HG03469 (cell line): ENCODE data around the gene DDA1.
"Not testable (repeated sequence)": the region's sequence is repeated elsewhere in the genome, so short reads cannot be mapped to it uniquely, and the experiment has no call there.

Source experiments
- ATAC-seq: cut with Tn5 transposase; IDR thresholded peaks from one replicate; pipeline ENCODE4 v1.9.1; 2021; ENCODE audit warnings: mild to moderate bottlenecking, moderate library complexity, moderate number of reproducible peaks; ENCODE audit not compliant: unreplicated experiment

The DDA1 gene

DNA sequence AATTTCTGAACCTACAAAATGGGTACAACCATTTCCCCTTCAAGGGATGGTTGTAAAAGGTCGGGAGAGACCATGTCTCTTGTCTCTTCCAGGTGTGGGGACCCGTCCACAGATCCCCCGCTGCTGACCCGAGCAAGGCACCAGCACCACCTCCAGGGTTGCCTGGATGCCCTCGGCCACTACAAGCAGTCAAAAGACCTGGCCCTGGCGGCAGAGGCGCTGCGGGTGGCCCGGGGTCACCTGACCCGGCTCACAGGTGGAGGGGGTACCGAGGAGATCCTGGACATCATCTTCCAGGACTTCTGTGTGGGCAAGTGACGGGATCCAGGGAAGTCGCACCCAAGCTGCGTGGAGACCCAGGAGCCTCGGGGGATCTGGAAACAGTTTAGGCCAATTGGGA, 32.0 kb downstream of the DDA1 start:
- no peak for ATAC-seq

GRCh38 chr19:17341845-17342244, 32.5 kb downstream of the DDA1 start:
- no peak for ATAC-seq

- no peak for ATAC-seq
Measured at GRCh38 chr19:17346109-17346671, 36.8 kb downstream of the DDA1 start.

- ATAC-seq = no peak
Measured at GRCh38 chr19:17347361-17347760, 38.0 kb downstream of the DDA1 start.

DNA sequence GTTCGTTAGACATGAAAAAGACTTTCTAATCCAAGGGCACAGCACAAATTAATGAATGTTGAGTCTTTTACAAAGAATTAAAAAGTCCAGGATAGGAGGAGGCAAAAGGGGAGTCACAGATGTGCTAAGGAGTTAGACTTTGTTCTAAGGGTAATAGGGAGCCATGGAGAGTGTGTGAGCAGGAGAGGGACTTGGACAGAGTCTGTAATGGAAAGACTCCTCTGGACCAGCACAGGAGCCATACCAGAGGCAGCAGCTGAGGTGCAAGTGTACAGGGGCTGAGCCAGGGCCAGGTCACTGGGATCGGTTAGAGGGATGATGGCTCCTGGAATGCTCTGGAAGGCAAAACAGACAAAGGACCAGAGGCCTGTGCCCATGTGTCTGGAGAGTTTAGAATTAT, 38.5 kb downstream of the DDA1 start:
- no peak for ATAC-seq

- no peak for ATAC-seq
Measured at GRCh38 chr19:17348700-17349099, 39.3 kb downstream of the DDA1 start.

DNA sequence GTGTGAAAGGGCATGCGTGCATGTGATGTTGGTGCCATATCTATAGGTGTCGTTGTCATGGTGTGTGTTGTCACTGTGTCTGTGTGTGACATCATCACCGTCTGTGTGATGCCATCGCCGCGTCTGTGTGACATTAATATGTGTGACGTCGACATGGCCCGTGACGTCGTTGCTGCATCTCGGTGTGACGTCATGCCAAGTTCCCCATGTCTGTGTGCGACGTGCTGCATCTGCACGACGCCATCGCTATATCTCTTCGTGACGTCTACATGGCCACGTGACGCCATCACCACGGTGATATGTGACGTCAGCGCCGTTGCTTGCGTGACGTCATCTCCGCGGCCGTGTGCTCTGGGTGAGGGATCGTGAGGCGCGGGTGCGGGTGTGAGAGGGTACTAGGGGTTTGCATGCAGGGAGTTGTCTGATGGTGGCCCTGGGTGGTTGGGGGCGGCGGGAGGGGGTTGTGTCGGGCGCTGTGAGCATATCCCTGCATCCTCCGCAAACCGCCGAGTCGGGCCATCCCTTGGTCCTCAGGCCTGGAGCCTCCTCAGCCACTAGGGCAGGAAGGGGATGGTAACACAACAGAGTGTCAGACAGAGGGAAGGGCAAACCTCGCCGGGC, 42.6 kb downstream of the DDA1 start:
- no peak for ATAC-seq

DNA sequence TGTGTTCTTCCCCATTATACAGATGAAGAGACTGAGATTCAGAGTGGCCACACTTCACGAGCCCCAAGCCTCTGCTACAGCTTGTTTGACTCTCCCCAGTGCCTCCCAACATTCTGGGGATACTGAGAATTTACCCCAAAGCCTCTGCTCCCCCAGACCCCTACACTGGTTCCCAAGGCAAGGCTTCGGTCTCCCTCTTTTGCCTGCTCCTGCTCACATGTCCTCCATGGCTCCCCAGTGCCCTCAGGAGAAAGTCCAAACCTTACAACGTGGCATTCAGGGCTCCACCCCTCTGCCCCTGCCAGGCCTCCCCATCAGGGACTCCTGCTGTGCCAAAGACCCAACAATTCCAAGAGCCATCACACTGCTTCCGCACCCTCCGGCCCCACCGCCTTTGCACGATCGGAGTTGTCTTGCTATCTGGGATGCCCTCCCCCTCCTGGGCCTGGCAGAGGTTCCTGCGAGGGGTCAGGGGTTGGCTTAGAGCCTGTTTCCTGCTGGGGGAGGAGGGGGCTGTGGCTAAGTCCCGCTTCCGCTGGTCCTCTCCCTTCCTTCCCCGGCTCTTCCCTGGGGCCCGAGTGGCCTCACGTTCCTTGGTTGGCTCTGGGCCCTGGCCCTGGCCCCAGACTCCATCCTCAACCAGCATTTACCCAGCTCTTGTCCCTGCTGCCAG, 43.4 kb downstream of the DDA1 start:
- no peak for ATAC-seq

DNA sequence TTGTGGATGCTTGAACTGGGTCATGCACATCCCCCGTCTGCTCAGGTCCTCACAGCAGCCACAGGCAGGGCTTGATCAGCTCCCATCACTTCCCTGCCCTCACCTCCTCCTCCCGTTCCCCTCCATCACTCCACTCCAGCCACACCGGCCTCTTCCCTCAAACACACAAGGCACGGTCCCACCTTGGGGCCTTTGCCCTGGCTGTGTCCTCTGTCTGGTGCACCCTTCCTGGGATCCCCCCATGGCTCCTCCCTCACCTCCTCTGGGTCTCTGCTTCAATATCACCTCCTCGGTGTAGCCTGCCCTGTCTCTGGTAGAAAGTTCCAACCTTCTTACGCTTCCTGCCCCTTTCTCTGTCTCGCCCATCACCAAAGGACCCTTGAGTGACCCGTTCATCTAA, 44.0 kb downstream of the DDA1 start:
- ATAC-seq = no peak

- no peak for ATAC-seq
Measured at GRCh38 chr19:17357078-17357666, 47.8 kb downstream of the DDA1 start.

DNA sequence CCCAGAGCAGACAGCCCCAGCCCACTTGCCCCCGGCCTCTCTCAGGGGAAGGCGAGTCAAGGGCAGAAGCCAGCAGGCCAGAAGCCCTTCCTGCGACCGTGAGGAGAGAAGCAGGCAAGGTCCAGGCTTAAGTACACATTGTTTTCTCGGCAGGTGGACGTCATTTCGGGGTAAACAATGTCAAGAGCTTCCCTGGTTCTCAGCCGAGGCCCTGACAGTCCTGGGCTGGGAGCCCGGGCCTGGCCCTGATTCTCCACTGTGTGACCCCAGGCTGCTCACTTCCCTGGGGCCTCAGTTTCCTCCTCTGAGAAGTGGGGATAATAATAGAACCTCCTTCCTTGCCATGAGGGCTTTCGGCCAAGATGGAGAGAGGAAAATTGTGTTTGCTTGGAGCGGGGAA, 48.4 kb downstream of the DDA1 start:
- no peak for ATAC-seq

GRCh38 chr19:17358395-17358794, 49.0 kb downstream of the DDA1 start:
- ATAC-seq = no peak

GRCh38 chr19:17359905-17360800, 50.8 kb downstream of the DDA1 start:
- ATAC-seq = no peak

GRCh38 chr19:17363852-17364605, 54.7 kb downstream of the DDA1 start:
- not testable (repeated sequence) for ATAC-seq

GRCh38 chr19:17365361-17365760, 56.0 kb downstream of the DDA1 start:
- ATAC-seq = no peak

DNA sequence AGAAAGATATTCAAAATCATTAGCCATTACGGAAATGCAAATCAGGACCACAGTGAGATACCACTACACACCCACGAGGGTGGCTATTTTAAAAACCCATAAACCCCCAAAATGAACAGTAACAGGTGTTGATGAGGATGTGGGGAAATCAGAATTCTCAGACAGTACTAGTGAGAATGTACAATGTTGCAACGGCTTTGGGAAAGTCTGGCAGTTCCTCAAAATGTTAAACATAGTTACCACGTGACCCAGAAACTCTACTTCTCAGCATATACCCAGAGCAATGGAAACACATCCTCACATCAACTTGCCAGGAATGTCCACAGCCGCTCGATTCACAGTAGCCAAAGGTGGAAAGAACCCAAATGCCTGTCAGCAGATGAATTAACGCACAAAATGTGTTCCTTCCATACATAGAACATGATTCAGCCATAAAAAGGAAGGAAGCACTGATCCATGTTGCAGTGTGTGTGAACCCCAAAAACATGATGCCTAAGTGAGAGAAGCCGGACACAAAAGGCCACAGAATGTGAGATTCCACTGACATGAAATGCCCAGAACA, 60.7 kb downstream of the DDA1 start:
- no peak for ATAC-seq
